Superior temporal gyrus (tissue), 1 donor: ENCODE data around the gene ASB3.
"Not testable (repeated sequence)": the region's sequence is repeated elsewhere in the genome, so short reads cannot be mapped to it uniquely, and the experiment has no call there.

Experiments
- DNase-seq: peaks from one replicate; pipeline ENCODE4 v3.0.0-alpha.2; 2016; ENCODE audit errors: extremely low spot score

ASB3 gene

DNA sequence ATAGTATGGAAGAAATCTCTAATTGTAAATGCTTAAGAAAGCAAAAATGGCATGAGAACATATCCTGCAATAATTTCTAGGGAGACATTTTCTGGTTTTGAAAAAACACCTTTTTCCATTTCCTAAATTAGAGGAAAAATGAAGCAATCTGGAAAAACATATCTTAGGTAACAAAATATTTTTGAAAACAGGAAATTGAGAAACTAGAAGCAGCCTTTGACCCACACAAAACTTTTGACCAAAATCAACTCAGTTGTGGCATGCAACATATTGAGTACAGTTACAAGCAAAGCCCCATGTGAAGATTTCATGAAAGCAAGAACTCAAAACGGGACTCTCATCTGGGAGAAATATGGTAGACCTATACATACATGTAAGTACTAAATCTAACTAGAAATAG lies 47.7 kb downstream of the ASB3 start:
- DNase-seq = peak; percentile 8

DNA sequence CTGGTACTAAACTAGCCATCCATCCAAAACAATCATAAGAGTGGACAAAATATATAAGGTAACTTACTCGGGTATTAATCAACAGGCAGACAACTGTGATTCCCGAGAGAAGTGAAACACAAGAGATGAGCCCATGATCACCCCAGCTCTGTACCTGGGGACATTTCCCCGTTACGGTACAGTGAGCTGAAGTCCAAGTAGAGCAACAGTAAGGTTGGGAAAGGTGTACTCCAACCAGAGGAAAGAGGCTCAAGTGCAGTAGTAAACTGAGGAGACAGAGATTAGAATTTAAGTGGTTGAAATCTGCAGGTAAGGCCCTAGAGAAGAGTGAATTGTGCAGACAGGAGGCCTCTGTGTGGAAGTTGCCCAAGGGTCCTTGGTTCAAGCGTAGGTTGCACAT lies 49.7 kb downstream of the ASB3 start:
- no peak for DNase-seq

DNA sequence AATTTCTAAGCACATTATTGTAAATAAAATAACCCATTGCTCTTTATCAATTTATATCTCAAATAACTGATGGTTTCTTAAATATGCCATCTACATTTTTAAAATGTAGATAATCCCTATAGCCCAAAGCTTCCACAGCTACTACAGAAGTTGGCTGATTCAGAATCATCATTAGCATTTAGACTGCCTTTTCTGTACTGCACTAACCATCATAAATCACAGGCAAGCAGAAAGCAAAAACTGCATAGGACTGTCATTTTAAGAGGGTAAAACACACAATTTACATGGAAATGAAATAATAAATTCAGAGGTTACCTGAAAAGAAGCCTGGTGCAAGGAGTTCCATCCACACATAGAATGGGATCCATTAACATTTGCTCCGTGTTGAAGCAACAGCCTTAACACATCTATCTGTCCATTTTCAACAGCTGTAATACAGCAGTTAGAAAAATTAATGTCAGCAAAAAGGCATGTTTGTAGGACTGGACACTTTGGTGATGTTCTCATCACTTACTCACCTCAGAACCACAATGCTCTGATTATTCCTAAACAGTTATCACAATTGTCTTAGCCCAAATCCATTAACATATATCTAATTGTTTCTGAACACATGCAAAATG lies 57.5 kb downstream of the ASB3 start:
- peak; percentile 10 for DNase-seq

DNA sequence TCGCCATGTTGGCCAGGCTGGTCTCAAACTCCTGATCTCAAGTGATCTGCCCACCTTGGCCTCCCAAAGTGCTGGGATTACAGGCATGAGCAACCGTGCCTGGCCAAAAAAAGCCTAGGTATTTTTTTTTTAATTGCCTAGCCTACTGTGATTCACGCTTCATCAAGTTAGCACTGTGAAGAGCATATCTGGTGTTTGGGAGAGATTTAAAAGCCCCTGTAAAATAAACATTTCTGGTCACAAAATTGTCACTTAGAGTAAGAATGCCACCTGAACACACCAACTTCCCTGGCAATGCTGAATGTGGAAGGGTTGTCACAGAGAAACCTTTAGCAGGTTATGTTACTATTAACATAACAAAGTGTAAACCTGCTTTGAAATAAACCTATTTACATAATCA lies 58.8 kb downstream of the ASB3 start:
- no peak for DNase-seq

DNA sequence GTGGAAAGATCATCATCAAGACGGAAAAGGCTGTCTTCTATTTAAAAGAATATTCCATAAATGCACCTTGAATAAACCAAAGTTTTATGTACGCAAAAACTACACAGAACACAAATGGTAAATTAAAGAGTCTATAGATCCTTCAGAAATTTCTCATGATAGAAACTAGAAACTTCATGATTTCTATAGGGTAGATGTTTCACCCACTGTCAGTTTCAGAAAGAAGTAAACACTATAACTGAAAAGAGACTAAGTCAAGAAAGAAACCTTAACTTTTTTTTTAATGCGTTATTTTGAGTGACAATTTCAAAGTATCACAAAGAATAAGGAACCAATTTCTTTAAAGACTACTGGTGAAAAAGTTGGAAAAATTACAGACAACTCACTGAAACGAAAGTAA lies 61.1 kb downstream of the ASB3 start:
- DNase-seq = no peak

DNA sequence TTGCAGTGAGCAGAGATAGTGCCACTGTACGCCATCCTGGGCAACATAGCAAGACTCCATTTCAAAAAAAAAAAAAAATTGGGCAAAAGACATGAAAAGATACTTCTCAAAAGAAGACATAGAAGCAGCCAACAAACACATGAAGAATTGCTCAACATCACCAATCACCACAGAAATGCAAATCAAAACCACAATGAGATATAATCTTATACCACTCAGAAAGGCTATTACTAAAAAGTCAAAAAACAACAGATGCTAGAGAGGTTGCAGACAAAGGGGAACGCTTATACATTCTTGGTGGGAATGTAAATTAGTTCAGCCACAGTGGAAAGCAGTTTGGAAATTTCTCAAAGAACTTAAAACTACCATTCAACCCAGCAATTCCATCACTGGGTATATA lies 62.2 kb downstream of the ASB3 start:
- DNase-seq = no peak

DNA sequence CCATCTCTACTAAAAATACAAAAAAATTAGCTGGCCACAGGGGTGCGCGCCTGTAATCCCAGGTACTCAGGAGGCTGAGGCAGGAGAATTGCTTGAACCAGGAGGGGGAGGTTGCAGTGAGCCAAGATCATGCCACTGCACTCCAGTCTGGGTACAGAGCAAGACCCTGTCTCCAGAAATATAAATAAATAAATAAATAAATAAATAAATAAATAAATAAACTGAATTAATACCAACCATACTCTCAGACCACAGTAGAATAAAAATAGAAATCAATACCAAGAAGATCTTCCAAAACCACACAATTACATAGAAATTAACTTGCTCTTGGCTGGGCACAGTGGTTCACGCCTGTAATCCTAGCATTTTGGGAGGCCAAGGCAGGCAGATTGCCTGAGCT lies 65.8 kb downstream of the ASB3 start:
- not testable (repeated sequence) for DNase-seq

DNA sequence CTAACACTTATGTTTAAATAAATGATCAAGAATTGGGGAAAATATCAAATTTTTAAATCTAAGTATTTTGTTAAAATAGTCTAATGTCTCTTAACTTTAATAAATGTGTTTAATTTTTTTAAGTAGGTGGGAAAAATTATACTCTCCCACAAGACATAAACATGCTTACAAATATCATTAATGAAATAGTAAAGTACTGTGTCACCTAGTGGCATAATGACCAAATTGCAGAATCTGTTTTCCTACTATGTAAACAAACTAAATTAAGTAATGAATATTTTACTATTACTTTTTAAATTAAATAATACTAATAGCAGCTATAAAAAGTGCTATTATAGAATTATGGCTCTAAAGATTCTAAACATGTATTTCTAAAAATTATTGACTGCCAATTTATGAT lies 71.2 kb downstream of the ASB3 start:
- peak; percentile 64 for DNase-seq

DNA sequence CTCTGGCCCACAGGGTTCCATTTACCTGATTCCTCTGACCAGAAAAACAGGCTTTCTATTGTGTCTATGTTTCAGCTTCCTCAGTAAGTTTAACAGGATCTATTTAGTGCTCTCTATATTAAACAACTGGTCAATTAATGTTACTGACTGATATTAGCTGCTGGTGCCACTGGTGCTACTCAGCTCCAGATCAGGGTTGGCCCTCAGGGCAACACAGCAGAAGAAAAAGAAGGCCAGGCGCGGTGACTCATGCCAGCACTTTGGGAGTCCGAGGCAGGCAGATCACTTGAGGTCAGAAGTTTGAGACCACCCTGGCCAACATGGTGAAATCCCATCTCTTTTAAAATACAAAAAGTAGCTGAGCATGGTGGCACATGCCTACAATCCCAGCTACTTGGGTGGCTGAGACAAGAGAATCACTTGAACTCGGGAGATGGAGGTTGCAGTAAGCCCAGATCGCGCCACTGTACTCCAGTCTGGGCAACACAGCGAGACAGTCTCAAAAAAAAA lies 75.4 kb downstream of the ASB3 start:
- no peak for DNase-seq

DNA sequence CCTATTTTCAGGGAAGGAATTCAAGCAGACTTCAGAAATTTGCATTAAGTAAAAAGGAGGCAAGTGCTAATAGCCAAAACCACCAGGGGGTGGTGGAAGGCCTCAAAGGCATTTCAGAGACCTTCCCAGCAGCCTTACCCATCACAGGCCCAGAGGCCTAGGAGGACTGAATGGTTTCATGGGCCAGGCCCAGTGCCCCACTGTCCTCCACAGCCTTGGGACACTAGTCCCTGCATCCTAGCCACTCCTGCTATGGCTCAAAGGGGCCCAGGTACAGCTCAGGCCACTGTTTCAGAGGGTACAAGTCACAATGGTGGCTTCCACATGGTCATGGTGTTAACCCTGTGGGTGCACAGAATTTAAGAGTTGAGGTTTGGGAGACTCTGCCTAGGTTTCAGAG lies 77.8 kb downstream of the ASB3 start:
- no peak for DNase-seq

DNA sequence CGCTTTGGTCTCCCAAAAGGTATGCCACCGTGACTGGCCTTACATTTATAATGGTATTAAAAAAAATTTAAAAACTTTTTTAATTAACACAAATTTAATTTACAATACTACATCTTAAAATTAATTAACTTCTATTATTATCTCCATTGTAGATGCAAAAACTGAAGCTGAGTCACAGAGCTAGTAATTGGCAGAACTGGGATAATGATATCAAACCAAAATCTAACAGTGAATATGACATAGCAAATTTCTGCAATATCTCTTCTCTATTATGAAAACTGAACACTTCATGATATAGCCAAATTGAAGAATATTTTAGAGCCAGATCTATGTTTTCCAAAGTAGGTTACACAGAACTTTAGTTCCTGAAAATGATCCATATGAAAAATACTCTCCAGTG lies 85.5 kb downstream of the ASB3 start:
- no peak for DNase-seq

DNA sequence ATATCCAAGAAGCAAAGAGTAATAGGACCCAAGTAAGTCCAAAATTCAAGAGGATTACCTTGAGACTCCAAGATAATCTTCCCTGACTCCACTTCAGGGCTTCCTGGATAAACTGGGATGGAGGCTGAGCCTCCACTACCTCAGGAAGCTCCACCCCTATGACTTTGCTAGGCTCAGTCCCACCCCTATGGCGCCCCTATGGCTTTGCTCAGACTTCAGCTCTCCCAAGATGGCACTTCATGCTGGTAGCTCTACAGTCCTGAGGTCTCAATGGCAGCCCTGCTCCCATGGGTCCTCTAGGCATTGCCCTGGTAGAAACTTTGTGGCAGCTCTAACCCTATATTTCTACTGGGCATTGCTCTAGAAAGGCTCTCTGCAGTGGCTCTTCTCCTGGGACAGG lies 89.1 kb downstream of the ASB3 start:
- DNase-seq = no peak

DNA sequence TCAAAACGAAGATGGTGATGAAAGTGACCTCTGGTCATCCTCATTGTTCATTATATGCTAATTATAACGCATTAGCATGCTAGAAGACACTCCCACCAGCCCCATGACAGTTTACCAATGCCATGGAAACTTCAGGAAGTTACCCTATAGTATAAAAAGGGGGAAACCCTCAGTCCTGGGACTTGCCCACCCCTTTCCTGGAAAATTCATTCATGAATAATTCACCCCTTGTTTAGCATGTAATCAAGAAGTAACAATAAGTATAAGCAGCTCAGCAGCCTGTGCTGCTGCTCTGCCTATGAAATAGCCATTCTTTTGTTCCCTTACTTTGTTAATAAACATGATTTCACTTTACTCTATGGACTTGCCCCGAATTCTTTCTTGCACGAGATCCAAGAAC lies 89.7 kb downstream of the ASB3 start:
- DNase-seq = no peak

DNA sequence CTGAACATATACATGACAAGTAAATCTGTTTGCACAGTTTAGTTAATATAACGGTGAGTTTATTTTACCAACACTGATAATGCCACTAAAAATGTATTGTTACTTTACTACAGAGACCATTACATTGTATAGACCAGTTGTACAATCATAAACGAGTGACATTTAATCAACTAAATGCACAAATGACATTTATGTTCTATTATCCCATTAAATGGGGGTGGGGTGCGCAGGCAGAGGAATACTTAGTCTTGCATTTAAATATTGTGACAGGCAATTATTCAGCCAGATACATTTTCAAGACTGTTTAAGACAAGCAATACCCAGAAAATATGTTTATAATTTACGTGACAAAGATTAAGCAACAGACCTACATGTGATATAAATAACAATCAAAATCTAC lies 91.2 kb downstream of the ASB3 start:
- no peak for DNase-seq

DNA sequence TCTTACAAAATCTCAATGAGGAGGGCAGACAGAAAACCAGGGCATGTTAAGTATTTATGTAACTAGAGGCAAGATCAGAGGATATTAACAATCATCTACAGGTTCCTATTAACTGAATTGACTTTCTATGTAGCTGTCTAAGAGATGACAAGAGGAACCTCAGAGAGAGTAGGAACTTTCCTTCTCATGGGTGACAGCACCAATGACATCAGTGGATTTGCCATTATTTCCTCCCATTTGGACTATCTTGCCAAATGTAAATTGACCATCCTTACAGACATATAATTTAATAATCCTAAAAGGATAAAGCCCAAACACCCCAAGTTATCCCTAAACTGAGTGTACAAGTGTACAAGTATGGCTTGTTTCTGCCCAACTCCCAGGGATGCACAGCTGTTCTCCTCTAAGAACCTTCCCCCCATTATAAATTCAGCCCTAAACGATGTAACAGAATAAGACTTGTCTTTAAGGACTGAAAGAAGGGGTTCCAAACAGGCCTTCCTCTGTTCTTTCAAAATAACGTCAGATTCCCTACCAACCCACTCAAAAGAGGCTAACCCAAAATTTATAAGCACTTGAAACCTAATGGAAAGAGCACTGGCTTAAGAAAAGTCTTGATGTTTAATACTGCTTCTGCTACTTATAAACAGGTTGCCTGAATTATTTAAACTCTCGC lies 92.5 kb downstream of the ASB3 start:
- no peak for DNase-seq

DNA sequence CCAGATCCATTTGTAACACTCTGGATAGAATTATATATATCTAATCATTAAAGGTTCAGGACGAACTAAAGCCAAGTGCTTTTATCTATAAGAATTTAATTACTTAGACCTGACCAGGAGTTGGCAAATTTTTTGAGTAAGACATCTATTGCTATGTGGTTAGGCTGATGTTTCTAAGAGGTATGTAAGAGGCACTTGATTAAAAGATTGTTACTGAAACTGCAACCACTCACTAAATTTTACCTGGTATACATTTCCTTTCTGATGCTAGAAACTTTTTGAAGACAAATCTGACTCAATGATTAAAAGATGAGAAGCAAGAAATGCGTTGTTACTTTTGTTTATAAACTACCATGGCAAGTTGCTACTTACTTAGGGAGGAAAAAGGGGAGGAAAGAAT lies 95.9 kb downstream of the ASB3 start:
- no peak for DNase-seq

DNA sequence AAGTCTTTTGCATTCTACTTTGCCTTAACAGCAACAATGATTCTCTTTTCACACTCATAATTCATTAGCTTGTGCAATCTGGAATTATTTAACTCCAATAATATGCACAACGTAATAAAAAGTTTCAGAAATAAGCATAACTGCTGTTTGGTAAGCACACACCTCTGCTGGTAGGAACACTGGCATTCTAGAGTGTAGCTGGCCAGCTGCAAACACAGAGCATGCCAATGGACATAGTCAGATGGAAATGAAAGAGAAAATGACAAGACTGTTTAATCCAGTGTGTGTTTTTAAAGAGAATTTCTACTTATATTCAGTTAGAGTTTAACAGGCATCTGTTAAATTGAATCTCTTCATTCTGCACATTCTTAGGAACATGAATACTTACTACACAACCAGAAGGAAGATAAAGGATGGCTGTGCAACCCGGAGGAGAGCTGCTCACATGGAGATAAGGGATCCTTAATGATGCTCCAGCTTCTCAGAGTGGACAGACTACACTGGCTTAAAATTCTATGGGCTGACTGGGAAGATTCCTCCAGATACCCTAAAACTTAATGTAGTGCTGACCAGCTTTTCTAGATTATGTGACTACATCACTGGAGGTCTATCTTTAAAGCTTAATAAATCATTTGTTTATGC lies 113.8 kb downstream of the ASB3 start:
- DNase-seq = no peak

DNA sequence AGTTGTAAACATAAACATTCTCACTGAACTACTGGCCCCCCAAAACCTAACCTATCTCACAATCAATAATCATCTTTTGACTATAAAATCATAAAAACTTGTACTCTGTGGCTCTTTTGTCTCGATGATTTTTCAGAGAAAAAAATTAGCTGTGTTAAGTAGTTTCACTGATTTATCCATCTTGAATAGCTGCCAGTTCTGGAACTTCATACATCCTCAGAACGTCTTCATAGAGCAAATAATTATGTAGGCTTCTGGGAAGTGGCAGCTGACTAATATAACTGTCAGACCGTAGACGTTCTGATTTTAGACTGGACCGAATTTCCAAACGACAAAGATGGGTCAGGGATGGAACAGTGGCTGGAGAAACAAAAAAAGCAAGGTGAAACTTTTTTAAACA lies 116.4 kb downstream of the ASB3 start:
- DNase-seq = no peak

DNA sequence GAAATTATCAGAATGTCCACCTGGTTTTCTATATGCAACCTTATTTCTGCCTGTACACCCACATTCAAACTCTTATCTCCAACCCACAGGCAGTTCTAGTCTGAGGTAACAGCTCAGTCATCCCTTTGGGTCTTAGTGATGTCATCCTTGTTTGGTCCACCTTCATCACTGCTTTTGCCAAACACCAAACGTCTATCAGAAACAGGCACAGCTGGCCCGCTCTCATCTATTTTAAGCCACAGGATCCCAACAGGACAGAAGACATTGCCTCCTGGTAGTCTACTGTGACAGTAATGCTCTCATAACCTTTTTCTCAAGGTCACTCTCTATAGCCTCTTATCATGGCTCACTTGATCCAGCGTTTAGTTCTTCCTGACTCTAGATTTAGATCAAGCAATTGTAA lies 118.1 kb downstream of the ASB3 start:
- no peak for DNase-seq

DNA sequence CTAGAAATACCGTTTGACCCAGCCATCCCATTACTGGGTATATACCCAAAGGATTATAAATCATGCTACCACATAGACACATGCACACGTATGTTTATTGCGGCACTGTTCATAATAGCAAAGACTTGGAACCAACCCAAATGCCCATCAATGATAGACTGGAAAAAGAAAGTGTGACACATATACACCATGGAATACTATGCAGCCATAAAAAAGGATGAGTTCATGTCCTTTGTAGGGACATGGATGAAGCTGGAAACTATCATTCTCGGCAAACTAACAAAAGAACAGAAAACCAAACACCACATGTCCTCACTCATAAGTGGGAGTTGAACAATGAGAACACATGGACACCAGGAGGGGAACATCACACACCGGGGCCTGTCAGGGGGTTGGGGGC lies 119.6 kb downstream of the ASB3 start:
- DNase-seq = not testable (repeated sequence)

DNA sequence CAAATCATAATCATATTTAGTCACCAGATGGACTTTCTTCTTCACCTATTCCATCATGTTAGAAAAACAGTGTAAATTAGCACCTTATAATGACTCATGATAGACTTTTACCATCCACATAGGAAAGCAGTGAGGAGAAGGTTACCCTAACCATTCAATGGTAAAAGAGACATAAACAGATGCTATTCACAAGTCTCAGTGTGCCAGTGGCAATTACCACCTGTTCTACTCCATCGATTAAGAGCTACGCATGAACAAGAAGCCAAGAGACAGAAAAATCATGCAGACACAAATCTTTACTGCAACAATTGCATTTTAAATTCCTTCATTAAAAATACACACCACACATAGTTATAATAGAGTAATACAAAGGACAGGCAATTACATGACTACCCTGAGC lies 125.9 kb downstream of the ASB3 start:
- DNase-seq = no peak

DNA sequence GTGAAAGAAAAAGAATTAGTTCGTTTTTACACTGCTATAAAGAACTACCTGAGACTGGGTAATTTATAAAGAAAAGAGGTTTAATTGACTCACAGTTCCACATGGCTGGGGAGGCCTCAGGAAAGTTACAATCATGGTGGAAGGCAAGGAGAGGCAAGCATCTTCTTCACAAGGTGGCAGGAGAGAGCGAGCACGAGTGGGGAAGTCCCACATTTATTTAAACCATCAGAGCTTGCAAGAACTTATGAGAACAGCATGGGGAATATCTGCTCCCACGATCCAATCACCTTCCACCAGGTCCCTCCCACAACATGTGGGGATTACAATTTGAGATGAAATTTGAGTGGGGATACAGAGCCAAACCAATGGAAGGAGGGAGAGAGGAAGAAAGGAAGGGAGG lies 128.3 kb downstream of the ASB3 start:
- DNase-seq = not testable (repeated sequence)

DNA sequence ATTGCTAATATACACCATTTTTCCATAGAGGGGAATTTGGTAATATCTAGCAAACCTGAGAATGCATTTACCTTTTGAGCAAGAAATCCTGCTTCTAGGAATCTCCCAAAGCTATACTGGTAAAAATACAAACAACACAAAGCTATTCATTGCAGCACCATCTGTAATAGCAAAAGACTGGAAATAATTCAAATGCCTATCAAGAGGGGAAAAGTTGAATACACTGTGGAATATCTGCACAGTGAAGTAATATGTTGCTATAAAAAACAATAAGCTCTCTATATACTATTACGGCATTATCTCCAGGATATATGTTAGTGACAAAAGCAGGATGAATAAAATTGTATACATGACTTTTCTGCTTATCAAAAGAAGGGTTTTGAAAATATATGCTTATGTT lies 131.5 kb downstream of the ASB3 start:
- DNase-seq = no peak
